GM21381 (cell line): ENCODE data around the gene CNN2.

Experiments used
- ATAC-seq: cut with Tn5 transposase; IDR thresholded peaks from one replicate; pipeline ENCODE4 v1.9.1; 2021; ENCODE audit warnings: mild to moderate bottlenecking, moderate library complexity; ENCODE audit not compliant: unreplicated experiment

CNN2 gene

GRCh38 chr19:1047696-1048147 lies 21.3 kb downstream of the CNN2 start:
- no peak for ATAC-seq

GRCh38 chr19:1049106-1049505 lies 22.7 kb downstream of the CNN2 start:
- no peak for ATAC-seq

- no peak for ATAC-seq
These were observed 23.4 kb downstream of the CNN2 start for GRCh38 chr19:1049800-1050199.

- no peak for ATAC-seq
These were observed 24.8 kb downstream of the CNN2 start for GRCh38 chr19:1050989-1051788.

GRCh38 chr19:1051791-1052190 lies 25.4 kb downstream of the CNN2 start:
- ATAC-seq = no peak

- ATAC-seq = no peak
These were observed 26.1 kb downstream of the CNN2 start for GRCh38 chr19:1052349-1052975.

GRCh38 chr19:1053176-1054101 lies 27.0 kb downstream of the CNN2 start:
- no peak for ATAC-seq

- no peak for ATAC-seq
These were observed 28.0 kb downstream of the CNN2 start for GRCh38 chr19:1054102-1055027.

GRCh38 chr19:1055028-1055425 lies 28.6 kb downstream of the CNN2 start:
- ATAC-seq = no peak

GRCh38 chr19:1055886-1056620 lies 29.6 kb downstream of the CNN2 start:
- no peak for ATAC-seq

- no peak for ATAC-seq
These were observed 30.9 kb downstream of the CNN2 start for GRCh38 chr19:1057176-1057855.

- no peak for ATAC-seq
These were observed 31.7 kb downstream of the CNN2 start for GRCh38 chr19:1058112-1058511.

- no peak for ATAC-seq
These were observed 34.3 kb downstream of the CNN2 start for GRCh38 chr19:1060689-1061088.

GRCh38 chr19:1061987-1062386 lies 35.6 kb downstream of the CNN2 start:
- no peak for ATAC-seq

- no peak for ATAC-seq
These were observed 36.1 kb downstream of the CNN2 start for GRCh38 chr19:1062387-1063029.

- ATAC-seq = no peak
These were observed 36.9 kb downstream of the CNN2 start for GRCh38 chr19:1063030-1063908.

- ATAC-seq = no peak
These were observed 37.7 kb downstream of the CNN2 start for GRCh38 chr19:1063909-1064660.
